Loucy (cell line): ENCODE measurements around the gene SMAD3.

ENCODE experiments used
- CTCF ChIP-seq: fragments of 200-600 bp; sonication (generic); conservative IDR thresholded peaks from 2 replicates; pipeline ENCODE4 v1.5.1; 2014; ENCODE audit warnings: mild to moderate bottlenecking, antibody characterized with exemption, low read length
- EZH2phosphoT487 ChIP-seq: fragments of 200-600 bp; IDR thresholded peaks from 2 replicates; pipeline ENCODE4 v1.6.1; 2018; ENCODE audit warnings: antibody characterized with exemption, mild to moderate bottlenecking, moderate library complexity, borderline replicate concordance

DNA sequence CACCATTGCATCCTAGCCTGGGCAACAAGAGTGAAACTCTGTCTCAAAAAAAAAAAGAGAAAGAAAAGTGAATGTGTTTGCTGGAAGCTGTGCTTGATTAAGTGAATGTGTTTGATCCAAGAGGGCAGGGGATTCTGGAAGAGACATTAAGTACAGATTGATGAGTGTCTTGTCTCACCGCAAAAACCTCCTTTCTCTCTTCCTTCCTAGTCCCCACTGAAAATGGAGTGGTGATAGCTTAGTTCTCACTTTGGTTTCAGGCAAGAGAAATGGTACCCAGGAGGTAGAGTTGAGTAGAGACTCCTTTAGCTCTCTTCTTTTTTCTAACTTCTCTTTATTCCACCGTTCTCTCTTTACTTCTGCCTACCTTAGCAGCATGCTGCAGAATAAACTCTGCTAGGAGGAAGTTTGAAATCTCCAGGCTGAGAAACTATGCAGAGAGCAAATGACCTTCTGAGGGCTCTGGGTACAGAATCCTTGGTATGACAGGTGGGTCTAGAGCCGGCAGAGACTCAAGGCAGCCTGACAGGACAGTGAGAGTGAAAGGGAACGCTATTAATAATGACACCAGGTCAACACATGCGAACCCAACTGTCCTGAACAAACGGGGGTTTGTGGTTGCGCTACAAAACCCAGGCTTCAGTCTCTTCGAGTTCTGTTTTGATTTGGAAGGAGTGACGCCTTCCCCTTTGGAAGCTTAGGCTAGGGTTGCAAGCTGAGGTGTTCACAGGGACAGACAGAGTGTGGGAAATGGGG is 74.9 kb downstream of the SMAD3 start:
- TF ChIP-seq CTCF (no peak), EZH2phosphoT487 (no peak)
